RWPE1 (cell line): ENCODE data around the gene PCDHGA5.

ENCODE experiments used
- CTCF ChIA-PET: fragments of 350-600 bp; sonication (Branson Sonifier 250); formaldehyde crosslinking; extraction: SDS; loops from one replicate; lab custom pipeline; 2021; lab: Yijun Ruan, JAX
- POLR2A ChIA-PET: fragments of 400-600 bp; formaldehyde crosslinking; extraction: SDS; loops from one replicate; lab custom pipeline; 2020; ENCODE audit warnings: antibody characterized with exemption; ENCODE audit not compliant: low non-redundant PET; lab: Yijun Ruan, JAX
- DNase-seq: peaks from one replicate; pipeline ENCODE4 v3.0.0; 2012; ENCODE audit warnings: low spot score
- H3K27ac ChIP-seq: fragments of 450-650 bp; 2 replicates; pipeline ENCODE4 v1.5.1; 2017
- TF ChIP-seq, protein P1 (sequence below): fragments of 450-650 bp; conservative IDR thresholded peaks from 2 replicates; pipeline ENCODE4 v1.5.1; 2017; ENCODE audit warnings: low read depth, mild to moderate bottlenecking

PCDHGA5 gene

DNA sequence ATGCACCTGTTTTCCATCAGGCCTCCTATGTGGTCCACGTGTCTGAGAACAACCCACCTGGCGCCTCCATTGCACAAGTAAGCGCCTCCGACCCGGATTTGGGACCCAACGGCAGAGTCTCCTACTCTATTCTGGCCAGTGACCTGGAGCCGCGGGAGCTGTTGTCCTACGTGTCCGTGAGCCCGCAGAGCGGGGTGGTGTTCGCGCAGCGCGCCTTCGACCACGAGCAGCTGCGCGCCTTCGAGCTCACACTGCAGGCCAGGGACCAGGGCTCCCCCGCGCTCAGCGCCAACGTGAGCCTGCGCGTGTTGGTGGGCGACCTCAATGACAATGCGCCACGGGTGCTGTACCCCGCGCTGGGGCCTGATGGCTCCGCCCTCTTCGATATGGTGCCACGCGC, 12.4 kb upstream of the PCDHGA5 start:
- CTCF ChIA-PET, result no interaction called here
- no peak overlapping the region for H3K27ac ChIP-seq
- POLR2A ChIA-PET, result no interaction called here
- TF ChIP-seq, protein P1, sequence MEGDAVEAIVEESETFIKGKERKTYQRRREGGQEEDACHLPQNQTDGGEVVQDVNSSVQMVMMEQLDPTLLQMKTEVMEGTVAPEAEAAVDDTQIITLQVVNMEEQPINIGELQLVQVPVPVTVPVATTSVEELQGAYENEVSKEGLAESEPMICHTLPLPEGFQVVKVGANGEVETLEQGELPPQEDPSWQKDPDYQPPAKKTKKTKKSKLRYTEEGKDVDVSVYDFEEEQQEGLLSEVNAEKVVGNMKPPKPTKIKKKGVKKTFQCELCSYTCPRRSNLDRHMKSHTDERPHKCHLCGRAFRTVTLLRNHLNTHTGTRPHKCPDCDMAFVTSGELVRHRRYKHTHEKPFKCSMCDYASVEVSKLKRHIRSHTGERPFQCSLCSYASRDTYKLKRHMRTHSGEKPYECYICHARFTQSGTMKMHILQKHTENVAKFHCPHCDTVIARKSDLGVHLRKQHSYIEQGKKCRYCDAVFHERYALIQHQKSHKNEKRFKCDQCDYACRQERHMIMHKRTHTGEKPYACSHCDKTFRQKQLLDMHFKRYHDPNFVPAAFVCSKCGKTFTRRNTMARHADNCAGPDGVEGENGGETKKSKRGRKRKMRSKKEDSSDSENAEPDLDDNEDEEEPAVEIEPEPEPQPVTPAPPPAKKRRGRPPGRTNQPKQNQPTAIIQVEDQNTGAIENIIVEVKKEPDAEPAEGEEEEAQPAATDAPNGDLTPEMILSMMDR, result no peak
- DNase-seq, result no peak

DNA sequence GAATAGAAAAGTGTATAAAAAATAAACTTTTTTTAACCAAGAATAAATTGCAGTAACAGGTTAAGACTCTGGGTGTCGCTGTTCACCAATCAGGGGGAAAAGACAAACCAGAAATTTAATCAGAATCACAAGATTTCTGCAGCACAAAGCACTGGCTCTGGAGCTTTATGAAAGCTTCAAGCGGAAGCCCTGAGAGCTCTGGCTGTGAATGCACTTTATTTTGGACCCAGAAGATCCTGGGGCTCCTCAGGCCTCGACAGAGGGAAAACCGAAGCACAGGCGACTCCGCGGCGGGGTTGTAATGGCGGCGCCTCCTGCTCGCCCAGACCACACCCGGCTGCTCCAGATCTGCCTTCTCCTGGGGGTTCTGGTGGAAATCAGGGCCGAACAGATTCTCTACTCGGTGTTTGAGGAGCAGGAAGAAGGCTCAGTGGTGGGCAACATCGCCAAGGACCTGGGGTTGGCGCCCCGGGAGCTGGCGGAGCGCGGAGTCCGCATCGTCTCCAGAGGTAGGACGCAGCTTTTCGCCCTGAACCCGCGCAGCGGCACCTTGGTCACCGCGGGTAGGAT, 9.0 kb upstream of the PCDHGA5 start, which contains the start of gene PCDHGA4:
PCDHGA4 (plus strand) TSS at position 122 of the 570 bp plus-strand sequence; CDS start at position 209, 87 bp downstream.
- H3K27ac ChIP-seq, result no peak within 1 kb of the TSS
- no peak for DNase-seq
- POLR2A ChIA-PET, result no interaction called here
- TF ChIP-seq, protein P1, result peak; percentile 31; the same call in 1 of the 2 replicates
- CTCF ChIA-PET, result interaction anchor here (0.6 to 2.6 kb wide), 4 partner anchors 11 to 735 kb away, joined by 3 to 8 read pairs (median 4); partner anchors contain the start of gene PCDHGA3

DNA sequence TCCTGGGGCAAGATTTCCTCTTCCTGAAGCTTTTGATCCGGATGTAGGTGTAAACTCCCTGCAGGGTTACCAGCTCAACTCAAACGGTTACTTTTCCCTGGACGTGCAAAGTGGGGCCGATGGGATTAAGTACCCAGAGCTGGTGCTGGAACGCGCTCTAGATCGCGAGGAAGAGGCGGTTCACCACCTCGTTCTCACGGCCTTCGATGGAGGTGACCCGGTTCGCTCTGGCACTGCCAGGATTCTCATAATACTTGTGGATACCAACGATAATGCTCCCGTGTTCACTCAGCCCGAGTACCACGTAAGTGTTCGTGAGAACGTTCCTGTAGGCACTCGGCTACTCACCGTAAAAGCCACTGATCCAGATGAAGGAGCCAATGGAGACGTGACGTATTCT, 8.3 kb upstream of the PCDHGA5 start:
- no peak overlapping the region for H3K27ac ChIP-seq
- TF ChIP-seq, protein P1, result no peak
- CTCF ChIA-PET, result interaction anchor here (0.8 to 2.6 kb wide), 4 partner anchors 12 to 182 kb away, joined by 3 to 8 read pairs (median 4); partner anchors contain the start of genes PCDHB14 and PCDHGA3
- POLR2A ChIA-PET, result no interaction called here
- DNase-seq, result no peak

DNA sequence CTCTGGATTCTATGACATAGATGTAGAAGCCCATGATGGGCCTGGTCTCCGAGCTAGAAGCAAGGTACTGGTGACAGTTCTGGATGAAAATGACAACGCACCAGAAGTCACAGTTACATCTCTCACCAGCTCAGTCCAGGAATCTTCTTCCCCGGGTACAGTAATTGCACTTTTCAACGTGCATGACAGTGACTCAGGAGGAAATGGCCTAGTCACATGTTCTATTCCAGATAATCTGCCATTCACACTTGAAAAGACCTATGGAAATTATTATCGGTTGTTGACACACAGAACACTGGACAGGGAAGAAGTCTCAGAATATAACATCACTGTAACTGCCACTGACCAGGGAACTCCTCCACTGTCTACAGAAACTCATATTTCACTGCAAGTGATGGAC, 7.8 kb upstream of the PCDHGA5 start:
- H3K27ac ChIP-seq, result no peak overlapping the region
- CTCF ChIA-PET, result interaction anchor here (1.0 to 2.6 kb wide), 2 partner anchors 12 to 133 kb away, joined by 3 to 8 read pairs; partner anchors contain the start of genes PCDHB14 and PCDHGA3
- DNase-seq, result no peak
- TF ChIP-seq, protein P1, result no peak
- POLR2A ChIA-PET, result no interaction called here

DNA sequence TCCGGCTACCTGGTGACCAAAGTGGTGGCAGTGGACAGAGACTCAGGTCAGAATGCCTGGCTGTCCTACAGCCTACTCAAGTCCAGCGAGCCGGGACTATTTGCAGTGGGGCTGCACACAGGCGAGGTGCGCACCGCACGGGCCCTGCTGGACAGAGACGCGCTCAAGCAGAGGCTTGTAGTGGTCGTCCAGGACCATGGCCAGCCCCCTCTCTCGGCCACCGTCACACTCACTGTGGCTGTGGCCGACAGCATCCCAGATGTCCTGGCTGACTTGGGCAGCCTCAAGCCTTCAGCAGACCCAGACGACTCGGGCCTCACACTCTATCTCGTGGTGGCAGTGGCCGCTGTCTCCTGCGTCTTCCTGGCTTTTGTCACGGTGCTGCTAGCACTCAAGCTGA, 7.0 kb upstream of the PCDHGA5 start:
- ChIA-PET POLR2A (no interaction called here), CTCF (no interaction called here)
- DNase-seq, result no peak
- TF ChIP-seq, protein P1, result no peak
- H3K27ac ChIP-seq, result no peak overlapping the region

DNA sequence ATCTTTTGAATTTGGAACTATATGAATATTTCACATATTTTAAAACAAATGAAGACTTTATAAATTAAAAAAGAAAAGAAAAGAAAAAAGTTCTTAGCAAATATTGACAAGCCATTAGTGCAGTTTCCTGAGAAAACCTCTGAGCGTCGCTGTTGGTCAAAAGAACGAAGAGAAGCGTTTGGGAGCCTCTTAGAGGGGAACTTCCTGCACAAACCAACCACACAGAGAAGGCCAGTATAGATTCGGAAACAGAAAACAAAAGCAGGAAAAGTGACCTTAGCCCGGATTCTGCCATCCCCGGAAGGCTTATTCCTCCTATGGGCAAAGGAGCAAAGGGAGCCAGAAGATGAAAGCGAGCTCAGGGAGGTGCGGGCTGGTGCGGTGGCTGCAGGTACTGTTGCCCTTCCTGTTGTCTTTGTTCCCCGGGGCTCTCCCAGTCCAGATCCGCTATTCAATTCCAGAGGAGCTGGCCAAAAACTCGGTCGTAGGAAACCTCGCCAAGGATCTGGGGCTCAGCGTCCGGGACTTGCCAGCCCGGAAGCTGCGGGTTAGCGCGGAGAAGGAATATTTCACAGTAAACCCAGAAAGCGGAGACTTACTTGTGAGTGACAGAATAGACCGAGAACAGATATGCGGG, 4.1 kb upstream of the PCDHGA5 start, which contains the start of gene PCDHGB2:
PCDHGB2 (plus strand) TSS at position 205 of the 637 bp plus-strand sequence; CDS start at position 347, 142 bp downstream.
- DNase-seq, result peak; percentile 41
- TF ChIP-seq, protein P1, result peak; percentile 69
- ChIA-PET POLR2A (no interaction called here), CTCF (interaction anchor here (0.6 to 2.7 kb wide), 12 partner anchors 10 to 259 kb away, joined by 3 to 16 read pairs (median 4); partner anchors contain the start of genes DIAPH1, PCDHGA1, PCDHGA10 and PCDHGB1)
- peak within 1 kb of the TSS; percentile 61 for H3K27ac ChIP-seq
